ENCODE data around the gene POLD4.

POLD4 gene

DNA sequence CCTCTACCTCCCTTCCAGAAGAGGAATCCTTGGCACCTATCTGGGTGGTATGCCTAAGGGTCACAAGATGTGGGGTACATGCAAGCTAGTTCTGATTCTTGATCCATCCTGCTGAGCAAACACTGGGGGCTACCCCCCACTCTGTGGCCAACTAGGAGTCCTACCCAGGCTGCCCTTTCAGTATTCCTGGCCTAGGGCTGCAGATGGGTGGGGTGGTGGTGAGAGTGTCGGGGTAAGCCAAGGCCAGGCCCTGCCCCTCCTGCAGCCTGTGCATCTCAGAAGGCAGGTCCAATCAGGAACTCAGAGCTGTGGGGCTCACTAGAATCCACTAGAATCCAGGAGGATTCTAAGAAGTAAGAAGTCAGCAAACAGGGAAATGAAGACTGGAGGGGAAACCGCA, 39.1 kb downstream of the POLD4 start:
- DNase-seq = no peak

DNA sequence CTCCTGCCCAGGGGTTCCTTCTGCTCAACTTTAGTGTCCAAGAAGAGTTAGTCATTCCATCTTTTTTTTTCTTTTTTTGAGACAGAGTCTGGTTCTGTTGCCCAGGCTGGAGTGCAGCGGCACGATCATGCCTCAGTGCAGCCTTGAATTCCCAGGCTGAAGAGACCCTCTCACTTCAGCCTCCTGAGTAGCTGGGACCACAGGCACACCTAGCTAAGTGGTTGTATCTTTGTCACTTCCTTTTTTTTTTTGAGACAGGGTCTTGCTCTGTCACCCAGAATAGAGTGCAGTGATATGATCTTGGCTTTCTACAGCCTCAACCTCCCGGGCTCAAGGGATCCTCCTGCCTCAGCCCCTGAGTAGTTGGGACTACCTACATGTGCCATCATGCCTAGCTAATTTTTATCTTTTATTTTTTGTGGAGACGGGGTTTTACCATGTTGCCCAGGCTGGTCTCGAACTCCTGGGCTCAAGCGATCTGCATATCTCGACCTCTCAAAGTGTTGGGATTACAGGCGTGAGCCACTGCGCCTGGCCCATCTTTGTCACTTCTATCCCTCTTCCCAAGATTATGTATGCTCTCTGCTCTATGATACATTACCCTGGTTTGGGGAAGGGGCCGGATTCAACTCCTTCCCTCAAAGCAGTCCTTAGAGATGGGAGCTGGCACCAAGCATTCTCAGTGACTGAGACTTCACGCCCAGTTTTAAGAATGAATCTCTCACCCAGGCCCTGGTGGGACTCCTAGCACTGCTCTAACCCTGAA, 40.0 kb downstream of the POLD4 start:
- no peak for DNase-seq

DNA sequence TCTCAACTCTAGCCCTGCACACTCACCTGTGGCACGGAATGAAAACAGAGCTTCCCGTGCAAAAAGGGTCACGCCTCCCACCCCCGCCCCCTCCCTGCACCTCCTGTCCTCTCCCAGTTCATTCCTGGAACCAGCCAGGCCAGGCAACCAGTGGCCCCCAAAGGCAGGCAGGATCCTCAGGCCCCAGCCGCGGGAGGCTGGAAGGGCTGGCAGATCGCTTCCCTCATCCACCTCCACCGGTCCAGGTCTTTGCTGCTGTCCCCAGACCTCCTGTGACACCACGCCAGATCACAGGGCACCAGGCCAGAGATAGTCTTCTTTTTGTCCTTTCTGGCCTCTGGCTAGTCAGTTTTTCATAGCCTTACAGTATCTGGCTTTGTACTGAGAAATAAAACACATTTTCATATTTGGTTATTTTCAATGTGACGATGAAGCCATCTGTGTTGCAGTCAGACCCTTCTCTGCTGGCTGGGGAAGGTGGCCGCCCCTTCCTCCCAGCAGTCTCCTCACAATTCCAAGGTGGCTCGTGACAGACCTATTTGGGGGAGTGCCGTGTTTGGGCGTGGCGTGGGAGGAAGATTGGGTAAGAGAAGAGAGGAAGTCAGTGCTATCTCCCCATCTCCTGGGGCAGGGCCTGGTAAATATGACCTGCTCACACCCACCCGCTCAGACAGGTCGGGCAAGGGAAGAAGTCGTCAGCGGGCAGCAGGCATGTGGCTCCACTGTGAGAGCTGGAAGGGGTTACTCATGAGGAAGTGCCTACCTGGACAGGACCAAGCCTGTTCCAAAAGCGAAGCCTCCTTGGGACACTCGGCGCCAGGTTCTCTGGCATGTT, 40.9 kb downstream of the POLD4 start:
- DNase-seq = no peak

GRCh38 chr11:67311556-67312082, 41.7 kb downstream of the POLD4 start:
- no peak for DNase-seq

DNA sequence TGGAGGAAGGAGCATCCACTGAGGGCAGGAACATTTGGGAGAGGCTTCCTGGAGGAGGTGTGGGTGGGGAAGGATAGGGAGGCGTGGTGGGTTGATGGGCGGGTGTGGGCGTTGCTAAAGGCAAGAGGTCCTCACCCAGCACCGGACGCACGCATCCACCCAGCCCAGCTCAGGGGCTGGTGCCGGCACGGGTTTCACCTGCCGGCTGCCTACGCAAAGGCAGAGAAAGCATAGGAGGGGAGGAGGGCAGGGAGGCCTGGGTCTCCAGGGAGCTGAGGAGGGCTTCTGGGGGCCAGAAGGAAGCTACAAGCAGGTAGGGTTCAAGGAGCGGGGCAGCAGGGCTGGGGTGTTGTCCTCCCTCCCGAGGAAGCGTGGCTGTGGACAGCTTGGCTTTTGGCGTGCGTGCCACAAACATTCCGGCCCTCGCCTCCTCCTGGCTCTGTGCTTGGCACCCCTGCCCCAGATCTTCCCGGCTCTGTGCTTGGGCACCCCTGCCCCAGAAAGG, 42.2 kb downstream of the POLD4 start:
- DNase-seq = no peak

GRCh38 chr11:67310246-67311050, 42.9 kb downstream of the POLD4 start:
- no peak for DNase-seq

GRCh38 chr11:67309661-67310061, 43.7 kb downstream of the POLD4 start:
- no peak for DNase-seq

GRCh38 chr11:67309166-67309565, 44.2 kb downstream of the POLD4 start:
- no peak for DNase-seq

GRCh38 chr11:67308031-67308866, 45.1 kb downstream of the POLD4 start:
- DNase-seq = no peak

GRCh38 chr11:67307545-67308001, 45.8 kb downstream of the POLD4 start:
- no peak for DNase-seq

DNA sequence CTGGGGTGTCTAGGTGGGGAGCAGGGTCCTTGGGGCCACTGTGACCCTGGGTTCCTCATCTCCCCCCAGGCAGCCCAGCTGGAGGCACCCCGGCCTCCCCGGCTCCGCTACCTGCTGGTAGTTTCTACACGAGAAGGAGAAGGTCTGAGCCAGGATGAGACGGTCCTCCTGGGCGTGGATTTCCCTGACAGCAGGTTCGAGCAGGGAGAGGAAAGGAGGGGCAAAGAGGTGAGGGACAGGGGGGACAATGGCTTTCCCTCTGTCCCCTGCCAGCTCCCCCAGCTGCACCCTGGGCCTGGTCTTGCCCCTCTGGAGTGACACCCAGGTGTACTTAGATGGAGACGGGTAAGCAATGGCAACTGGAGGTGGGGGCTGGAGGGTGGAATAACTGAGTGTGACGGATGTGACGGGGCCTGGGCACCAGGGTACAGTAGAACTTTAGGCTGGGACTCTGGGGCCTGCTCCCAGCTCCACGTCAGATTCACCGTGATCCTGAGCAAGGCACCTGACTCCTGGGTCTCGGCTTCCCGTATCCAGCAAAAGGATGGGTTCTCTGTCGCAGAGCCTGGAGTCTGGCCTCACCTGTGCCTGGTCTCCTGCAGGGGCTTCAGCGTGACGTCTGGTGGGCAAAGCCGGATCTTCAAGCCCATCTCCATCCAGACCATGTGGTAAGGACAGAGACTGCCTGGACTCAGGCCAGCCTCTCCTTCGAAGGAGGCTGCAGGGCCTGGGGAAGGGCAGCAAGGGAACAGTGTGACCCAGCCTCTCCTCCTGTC, 46.4 kb downstream of the POLD4 start:
- no peak for DNase-seq

DNA sequence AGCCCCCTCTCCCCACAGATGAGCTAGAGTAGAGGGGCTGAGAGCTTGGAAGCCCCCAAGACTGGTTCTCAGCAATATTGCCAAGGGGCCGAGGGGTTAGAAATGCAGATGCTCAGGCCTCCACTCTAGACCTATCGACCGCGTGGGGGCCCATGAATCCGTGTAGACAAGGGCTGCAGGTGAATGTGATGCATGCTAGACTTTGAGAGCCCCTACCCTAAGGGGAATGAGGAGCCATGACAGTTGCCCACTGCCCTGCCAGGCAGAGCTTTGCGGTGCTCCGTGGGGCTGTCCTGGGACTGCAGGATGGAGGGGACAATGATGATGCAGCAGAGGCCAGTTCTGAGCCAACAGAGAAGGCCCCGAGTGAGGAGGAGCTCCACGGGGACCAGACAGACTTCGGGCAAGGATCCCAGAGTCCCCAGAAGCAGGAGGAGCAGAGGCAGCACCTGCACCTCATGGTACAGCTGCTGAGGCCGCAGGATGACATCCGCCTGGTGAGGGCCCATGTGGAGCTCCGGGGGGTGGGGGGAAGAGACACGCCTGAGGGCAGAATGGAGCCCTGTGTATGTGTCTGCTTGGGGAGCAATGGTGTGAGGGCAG, 48.7 kb downstream of the POLD4 start:
- DNase-seq = no peak

DNA sequence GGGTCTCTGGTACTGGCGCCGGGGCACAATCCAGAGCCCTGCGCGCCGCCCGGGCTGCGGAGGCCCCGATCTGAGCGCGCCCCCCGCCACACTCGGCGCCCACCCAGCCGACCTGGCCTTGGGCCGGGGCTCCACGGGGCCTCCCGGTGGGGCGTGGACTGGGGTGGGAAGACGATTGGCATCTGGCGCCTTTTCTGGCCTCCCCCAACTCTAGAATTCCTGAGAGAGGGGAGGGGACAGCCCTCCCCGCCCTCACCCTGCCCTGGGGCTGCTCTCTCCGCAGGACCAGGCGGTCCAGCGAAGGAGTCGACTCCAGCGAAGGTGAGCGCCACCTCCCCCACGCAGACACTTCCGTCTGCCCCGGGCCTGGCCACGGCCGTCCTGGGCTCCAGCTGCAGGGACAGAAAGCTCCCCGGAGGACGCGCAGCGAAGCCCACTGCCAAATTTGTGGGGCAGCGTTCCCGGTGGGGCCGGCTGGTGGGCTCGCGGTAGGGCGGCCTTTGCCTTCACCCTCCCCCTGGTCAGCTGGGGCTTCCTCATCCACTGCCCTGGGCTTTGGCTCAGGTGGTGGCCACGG, 49.4 kb downstream of the POLD4 start:
- DNase-seq = no peak

DNA sequence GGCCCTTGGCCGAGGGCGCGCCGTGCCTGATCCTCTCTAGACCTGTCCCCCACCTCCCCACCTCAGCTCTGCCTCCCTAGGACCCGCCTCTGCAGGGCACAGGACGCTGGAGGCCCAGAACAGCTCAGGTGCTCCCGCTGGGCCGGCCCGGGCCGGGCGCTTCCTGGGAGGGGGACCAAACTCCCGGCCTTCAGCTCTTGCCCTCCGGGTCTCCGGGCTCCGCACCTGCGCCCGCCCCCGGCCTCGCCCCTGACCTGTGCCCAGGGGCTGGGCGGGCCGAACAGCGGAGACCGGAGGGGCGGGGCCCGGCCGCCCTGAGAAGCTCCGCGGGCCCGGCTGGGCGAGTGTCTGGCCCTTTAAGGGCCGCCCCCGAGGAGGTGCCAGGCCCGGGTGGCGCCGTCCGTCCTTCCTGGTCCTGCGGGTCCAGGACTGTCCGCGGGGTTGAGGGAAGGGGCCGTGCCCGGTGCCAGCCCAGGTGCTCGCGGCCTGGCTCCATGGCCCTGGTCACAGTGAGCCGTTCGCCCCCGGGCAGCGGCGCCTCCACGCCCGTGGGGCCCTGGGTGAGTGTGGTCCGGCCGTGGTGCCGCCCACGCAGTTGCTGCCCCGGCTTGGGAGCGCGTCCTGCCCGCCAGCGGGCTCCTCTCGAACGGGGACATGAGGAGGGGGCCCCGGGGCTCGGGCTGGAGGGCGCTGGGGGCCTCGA, 50.1 kb downstream of the POLD4 start, which contains the start of gene SSH3:
TSS of gene SSH3 (plus strand) at position 399 of the 703 bp plus-strand sequence. CDS start at position 495, 96 bp downstream.
- peak; percentile 50 for DNase-seq

DNA sequence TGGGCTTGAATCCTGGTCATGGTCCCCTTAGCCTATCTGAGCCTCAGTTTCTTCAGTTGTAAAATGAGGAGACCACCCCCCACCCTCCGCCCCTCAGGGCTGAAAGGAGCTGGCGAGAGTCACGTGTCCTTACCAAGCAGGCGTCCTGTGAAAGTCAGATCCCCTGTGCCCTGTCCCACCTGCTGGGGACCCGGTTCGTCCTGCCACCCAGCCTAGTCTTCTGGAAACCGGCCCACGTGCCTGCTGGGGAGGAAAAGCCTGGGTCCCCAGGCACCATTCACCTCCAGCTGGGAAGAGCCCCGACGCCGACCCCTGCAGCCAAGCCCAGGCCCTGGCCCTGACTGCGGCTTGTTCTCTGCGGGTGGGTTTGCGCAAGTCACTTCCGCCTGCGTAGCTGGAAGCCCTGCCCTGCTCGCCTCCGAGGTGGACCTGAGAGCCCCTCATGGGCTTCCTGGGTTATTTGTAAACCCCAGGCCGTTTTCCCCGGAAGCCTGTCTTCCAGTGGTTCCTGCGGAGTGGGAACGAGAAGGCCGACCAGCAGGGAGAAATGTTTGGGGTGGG, 50.7 kb downstream of the POLD4 start:
- no peak for DNase-seq

DNA sequence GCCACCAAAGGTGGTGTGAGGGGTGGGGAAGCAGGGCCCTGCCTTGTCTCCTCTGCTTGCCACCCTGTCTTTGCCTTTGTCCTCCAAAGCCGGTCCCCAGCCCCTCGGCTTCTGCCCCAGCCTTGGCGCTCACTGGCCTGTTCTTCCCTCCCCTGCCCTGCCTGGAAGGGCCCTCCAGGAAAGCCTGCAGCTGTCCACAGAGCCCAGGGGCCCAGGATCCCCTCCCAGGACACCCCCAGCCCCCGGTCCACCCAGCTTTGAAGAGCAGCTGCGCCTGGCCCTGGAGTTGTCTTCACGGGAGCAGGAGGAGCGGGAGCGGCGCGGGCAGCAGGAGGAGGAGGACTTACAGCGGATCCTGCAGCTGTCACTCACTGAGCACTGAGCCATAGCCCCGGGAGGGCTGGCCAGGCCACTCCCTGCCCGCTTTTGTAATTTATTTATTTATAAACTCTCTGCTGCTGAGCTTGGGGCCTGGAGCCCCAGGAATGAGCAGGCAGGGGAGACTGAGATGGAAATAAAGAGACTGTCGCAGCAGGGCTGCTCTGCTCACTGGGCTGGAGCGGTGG, 51.3 kb downstream of the POLD4 start:
- peak; percentile 47 for DNase-seq

- no peak for DNase-seq
These were observed 51.9 kb downstream of the POLD4 start for GRCh38 chr11:67301313-67301921.

Measured in fibroblast of skin of scalp (primary cell).